Right lobe of liver (tissue), 6 donors: ENCODE data around the gene OPRM1. TPM values are rescaled to one million over a fixed set of nuclear protein-coding genes. Genes with fewer than 3 reads are reported as not detected.
"Not testable (repeated sequence)": the region's sequence is repeated elsewhere in the genome, so short reads cannot be mapped to it uniquely, and the experiment has no call there.

Experiments
- ATAC-seq, 4 donors: fragments of 200-7000 bp; cut with Tn5 transposase; one replicate each; pipeline ENCODE4 v1.9.1; 2020; ENCODE audit warnings: mild to moderate bottlenecking in 4 of 4, moderate library complexity in 4 of 4
- DNase-seq, 3 donors: peaks; one replicate each; pipeline ENCODE4 v3.0.0-alpha.2; 2020
- H3K27ac ChIP-seq, 3 donors: fragments of 200-600 bp; one replicate each; pipeline ENCODE4 v1.8.0; 2022
- H3K27me3 ChIP-seq, 2 donors: fragments of 200-600 bp; one replicate each; pipeline ENCODE4 v1.8.0; 2022
- H3K36me3 ChIP-seq, 4 donors: fragments of 200-600 bp; sonication (generic) in 1 of 4; one replicate each; pipeline versions ENCODE4 v1.5.1 to v1.8.0; 2017 to 2022; ENCODE audit warnings: control low read depth in 1 of 4
- H3K4me1 ChIP-seq, 4 donors: fragments of 200-600 bp; sonication (generic) in 1 of 4; one replicate each; pipeline versions ENCODE4 v1.5.1 to v1.8.0; 2017 to 2022; ENCODE audit warnings: control low read depth in 1 of 4
- H3K4me3 ChIP-seq, 3 donors: fragments of 200-600 bp; one replicate each; pipeline ENCODE4 v1.8.0; 2022
- H3K9me3 ChIP-seq, 4 donors: fragments of 200-600 bp; sonication (generic) in 1 of 4; one replicate each; pipeline versions ENCODE4 v1.5.1 to v1.8.0; 2017 to 2022; ENCODE audit warnings: control low read depth in 1 of 4
- POLR2A ChIP-seq: fragments of 450-650 bp; IDR thresholded peaks from one replicate; pipeline ENCODE4 v1.6.1; 2017; ENCODE audit warnings: antibody characterized with exemption, mild to moderate bottlenecking
- WGBS: methylation state at CpG from one replicate; pipeline ENCODE4 v1.1.6; 2018; ENCODE audit warnings: low coverage, low lambda C conversion rate; ENCODE audit not compliant: insufficient coverage; ENCODE audit errors: missing lambda C conversion rate; 5-methylcytosine and 5-hydroxymethylcytosine counted together
- intact Hi-C, 2 donors: fragments of 100-400 bp; cut with DNase I; formaldehyde crosslinking; loops; one replicate each; pipeline versions ENCODE4 v1.11.2 to v1.14.1; 2022
- total RNA-seq, 6 experiments: library from RNA; depleted of rRNA in 2 of 6; stranded (reverse); fragments of >200 nt in 2 of 6; fragmentation: NEBNext Ultra II Directional in 3 of 6; extraction: Animal tissue kit (Norgen Biotek cat#: 25700) in 3 of 6; gene quantifications; one replicate each; pipeline versions ENCODE4 v1.1.0 to v1.2.4, GENCODE V29; 2016 to 2023
- TF ChIP-seq, protein P1 (sequence below), 4 donors: fragments of 200-600 bp in 3 of 4; fragments of 450-650 bp in 1 of 4; IDR thresholded peaks; one replicate each; pipeline versions ENCODE4 v1.5.1 to v1.8.0; 2016 to 2022; ENCODE audit warnings: antibody characterized with exemption in 4 of 4, mild to moderate bottlenecking in 2 of 4
- donor health status: DM: no; HTN: yes; CAD: no.
- donor health status: DM: no; HTN: no; CAD: no.
- donor health status: DM: no; HTN: no; CAD: no.
- donor health status: DM: no; HTN: yes; CAD: no.
- donor health status: DM: no; HTN: yes; CAD: no.

The OPRM1 gene
- total RNA-seq, 6 experiments from 2014 or later: not detected

DNA sequence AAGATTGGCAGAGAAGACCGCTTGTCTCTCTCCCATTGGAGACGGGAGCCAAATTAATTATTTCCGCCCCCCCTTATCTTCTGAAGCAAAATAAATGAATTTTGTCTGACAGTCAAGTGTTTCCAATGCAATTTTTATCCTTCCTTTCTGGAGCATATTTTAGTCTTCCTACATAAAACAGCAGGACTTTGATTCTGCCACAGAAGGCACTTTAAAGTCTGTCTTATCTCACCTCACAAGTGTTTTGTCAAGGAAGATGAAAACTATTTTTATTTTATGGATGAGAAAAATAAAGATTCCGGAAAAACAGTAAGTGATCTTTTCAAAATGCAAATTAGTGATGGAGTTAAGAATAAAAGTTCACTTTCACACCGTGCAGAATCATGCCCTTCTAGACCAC is 140.4 kb downstream of the OPRM1 start:
- Histone ChIP-seq H3K9me3 (no peaks in the 10 kb centered on the region), H3K4me3 (no peak overlapping the region), H3K27me3 (no peaks in the 10 kb centered on the region), H3K27ac (no peak overlapping the region), H3K36me3 (no peaks in the 10 kb centered on the region), H3K4me1 (no peaks in the 10 kb centered on the region)
- intact Hi-C loops: no loop called here
- DNase-seq (no peak), ATAC-seq (no peak)
- TF ChIP-seq, protein P1, sequence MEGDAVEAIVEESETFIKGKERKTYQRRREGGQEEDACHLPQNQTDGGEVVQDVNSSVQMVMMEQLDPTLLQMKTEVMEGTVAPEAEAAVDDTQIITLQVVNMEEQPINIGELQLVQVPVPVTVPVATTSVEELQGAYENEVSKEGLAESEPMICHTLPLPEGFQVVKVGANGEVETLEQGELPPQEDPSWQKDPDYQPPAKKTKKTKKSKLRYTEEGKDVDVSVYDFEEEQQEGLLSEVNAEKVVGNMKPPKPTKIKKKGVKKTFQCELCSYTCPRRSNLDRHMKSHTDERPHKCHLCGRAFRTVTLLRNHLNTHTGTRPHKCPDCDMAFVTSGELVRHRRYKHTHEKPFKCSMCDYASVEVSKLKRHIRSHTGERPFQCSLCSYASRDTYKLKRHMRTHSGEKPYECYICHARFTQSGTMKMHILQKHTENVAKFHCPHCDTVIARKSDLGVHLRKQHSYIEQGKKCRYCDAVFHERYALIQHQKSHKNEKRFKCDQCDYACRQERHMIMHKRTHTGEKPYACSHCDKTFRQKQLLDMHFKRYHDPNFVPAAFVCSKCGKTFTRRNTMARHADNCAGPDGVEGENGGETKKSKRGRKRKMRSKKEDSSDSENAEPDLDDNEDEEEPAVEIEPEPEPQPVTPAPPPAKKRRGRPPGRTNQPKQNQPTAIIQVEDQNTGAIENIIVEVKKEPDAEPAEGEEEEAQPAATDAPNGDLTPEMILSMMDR (IDR thresholded peaks at IDR 0.05): no peak
- no peak for TF ChIP-seq POLR2A
- WGBS: 59% methylated on average over 5 of the region's 5 CpGs

- intact Hi-C loops: no loop called here
- ATAC-seq (no peak), DNase-seq (no peak)
- Histone ChIP-seq H3K27ac (no peak overlapping the region), H3K4me3 (no peak overlapping the region), H3K9me3 (no peaks in the 10 kb centered on the region), H3K4me1 (no peaks in the 10 kb centered on the region), H3K27me3 (no peaks in the 10 kb centered on the region), H3K36me3 (no peaks in the 10 kb centered on the region)
- WGBS: 61% methylated on average over 3 of the region's 3 CpGs
- TF ChIP-seq, protein P1 (IDR thresholded peaks at IDR 0.05): no peak
- no peak for TF ChIP-seq POLR2A
These were observed 148.2 kb downstream of the OPRM1 start for GRCh38 chr6:154187203-154187602.

DNA sequence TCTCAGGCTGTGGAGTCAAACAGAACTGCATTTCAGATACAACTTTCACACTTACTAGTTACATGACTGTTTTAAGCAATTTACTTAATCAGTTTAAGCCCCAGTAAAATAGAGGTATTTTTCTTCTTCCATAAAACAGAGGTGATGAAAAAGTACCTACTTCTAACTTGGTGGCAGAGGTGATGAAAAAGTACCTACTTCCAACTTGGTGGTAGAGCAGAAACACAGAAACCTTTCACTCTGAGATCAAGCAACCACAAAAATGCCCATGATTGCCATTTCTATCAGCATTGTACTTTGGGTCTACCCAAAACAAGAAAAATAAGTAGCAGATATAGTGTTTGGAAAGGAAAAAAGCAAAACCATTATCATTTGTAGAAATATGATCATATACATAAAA is 148.7 kb downstream of the OPRM1 start:
- no peak for DNase-seq
- Histone ChIP-seq H3K4me1 (no peaks in the 10 kb centered on the region), H3K36me3 (no peaks in the 10 kb centered on the region), H3K9me3 (no peaks in the 10 kb centered on the region), H3K27ac (no peak overlapping the region), H3K4me3 (no peak overlapping the region), H3K27me3 (no peaks in the 10 kb centered on the region)
- TF ChIP-seq POLR2A: no peak
- intact Hi-C loops: no loop called here
- ATAC-seq: no peak

- no peaks in the 10 kb centered on the region for H3K27me3 ChIP-seq
- H3K36me3 ChIP-seq: no peaks in the 10 kb centered on the region
- no peaks in the 10 kb centered on the region for H3K4me1 ChIP-seq
- H3K4me3 ChIP-seq: no peak overlapping the region
- DNase-seq (no peak), ATAC-seq (no peak)
- H3K9me3 ChIP-seq: no peaks in the 10 kb centered on the region
- intact Hi-C loops: no loop called here
- TF ChIP-seq, protein P1 (IDR thresholded peaks at IDR 0.05): no peak
- TF ChIP-seq POLR2A: no peak
- 81% methylated on average over 1 of the region's 1 CpG for WGBS
- H3K27ac ChIP-seq: no peak overlapping the region
These were observed 157.4 kb downstream of the OPRM1 start for GRCh38 chr6:154196333-154196885.

- H3K4me3 ChIP-seq: no peak overlapping the region
- H3K4me1 ChIP-seq: no peaks in the 10 kb centered on the region
- H3K27ac ChIP-seq: no peak overlapping the region
- intact Hi-C loops: no loop called here
- H3K36me3 ChIP-seq: no peaks in the 10 kb centered on the region
- H3K27me3 ChIP-seq: no peaks in the 10 kb centered on the region
- ATAC-seq (peak in 2 of 4 donors; percentile 9 to 49), DNase-seq (no peak)
- no peaks in the 10 kb centered on the region for H3K9me3 ChIP-seq
- TF ChIP-seq, protein P1 (IDR thresholded peaks at IDR 0.05): no peak
- no peak for TF ChIP-seq POLR2A
These were observed 158.3 kb downstream of the OPRM1 start for GRCh38 chr6:154197196-154197860.

DNA sequence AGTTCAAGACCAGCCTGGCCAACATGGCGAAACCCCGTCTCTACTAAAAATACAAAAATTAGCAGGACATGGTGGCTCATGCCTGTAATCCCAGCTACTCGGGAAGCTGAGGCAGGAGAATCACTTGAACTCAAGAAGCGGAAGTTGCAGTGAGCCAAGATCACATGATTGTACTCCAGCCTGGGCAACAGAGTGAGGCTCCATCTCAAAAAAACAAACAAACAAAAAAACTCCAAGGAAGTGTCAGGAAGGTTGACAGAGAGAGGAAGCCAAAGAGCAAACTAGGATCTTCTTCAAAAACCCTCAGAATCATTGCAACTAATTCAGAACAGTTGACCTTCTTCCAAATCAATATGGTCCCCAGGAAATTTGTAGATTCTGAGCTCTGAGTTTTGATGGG is 162.6 kb downstream of the OPRM1 start:
- DNase-seq, H3K4me1 ChIP-seq, H3K9me3 ChIP-seq, H3K27ac ChIP-seq, H3K36me3 ChIP-seq, intact Hi-C loops, H3K27me3 ChIP-seq, H3K4me3 ChIP-seq: not testable (repeated sequence)
- peak in 2 of 4 donors; percentile 27 to 41 for ATAC-seq
- WGBS: 89% methylated on average over 4 of the region's 4 CpGs
